ENCODE results near the gene C3orf49.
A peak's percentile ranks its signal among the peaks of the same experiment; 100 is the strongest.

The C3orf49 gene

DNA sequence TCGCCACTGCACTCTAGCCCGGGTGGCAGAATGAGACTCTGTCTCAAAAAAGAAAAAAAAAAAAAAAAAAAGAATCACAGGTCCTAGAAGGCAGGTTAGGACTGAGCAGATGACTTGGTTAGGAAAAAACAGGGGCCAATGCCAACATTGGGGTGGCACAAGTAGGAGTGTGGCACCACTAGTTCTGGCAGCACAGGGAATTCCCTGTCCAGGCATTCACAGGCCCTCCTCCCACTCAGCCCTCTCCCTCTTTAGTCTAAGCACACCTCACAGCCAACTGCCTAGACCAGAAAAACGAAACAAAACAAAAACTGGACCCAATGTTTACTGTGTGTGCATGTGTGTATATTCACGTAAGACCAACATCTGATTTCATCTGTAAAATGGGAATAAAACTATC, 34.0 kb downstream of the C3orf49 start:
- DNase-seq = no peak

DNA sequence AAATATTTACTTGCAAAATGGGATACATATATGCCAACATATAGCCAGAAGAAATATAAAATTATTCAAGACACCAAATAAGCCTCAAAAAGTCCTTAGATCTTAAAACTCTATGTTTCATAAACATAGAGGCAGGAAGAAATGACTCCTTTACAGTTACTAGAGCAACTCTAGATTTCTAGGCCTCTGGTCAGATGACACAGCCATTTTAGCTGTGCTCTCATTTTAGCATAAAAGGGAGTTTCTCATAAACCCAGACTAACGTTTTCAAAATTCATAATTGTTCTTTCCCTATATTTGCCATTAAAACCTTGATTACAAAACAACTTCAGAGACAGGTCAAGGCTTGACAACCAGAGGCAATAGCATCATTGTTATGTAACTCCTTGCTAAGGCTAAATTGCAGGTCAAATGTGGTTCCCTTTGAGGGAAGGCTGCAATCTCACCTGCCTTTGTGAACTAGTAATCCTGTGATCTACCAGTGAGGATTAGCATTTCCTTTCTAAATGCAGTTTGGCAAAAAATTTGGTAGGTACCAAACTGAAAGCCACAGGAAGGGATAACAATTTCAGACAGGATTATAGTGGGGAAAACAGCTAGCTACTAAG, 36.3 kb downstream of the C3orf49 start:
- DNase-seq = no peak

DNA sequence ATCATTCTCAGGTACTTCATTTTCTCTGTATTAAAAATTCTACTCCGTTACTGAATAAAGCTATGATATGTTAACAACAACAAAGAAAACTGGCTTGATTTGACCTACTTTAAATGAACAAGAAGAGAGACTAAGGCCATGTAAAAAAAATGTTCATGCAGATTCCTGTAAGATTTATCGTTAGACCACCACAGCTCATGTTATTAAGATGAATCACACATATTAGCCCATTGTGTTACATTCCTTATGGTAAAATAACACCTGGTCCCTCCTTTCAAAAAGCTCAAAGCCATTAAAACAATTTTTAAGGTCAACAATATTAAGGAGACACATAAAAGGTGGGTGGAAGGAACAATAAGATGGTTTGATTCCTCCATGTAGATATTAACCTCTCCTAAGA, 38.2 kb downstream of the C3orf49 start:
- DNase-seq = no peak

- DNase-seq = no peak
Measured at GRCh38 chr3:63860776-63861175, 41.7 kb downstream of the C3orf49 start.

DNA sequence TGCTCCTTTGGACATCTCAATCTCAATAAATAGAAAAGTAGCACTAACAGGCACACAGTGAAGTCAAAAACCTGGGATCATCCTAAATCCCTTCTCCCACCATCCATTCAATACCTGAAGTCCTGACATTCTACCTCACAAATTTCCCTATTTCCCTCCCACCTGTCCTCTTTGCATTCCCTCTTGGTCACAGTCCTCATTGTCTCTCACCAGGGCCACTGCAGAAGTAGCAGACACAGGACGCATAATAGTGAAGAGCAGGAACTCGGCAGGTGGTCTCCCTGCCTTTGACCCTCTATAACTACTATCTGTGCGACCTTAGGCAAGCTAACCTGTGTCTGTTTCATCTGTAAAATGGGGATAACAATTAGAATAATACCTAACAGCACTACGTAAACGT, 42.2 kb downstream of the C3orf49 start:
- DNase-seq = no peak

DNA sequence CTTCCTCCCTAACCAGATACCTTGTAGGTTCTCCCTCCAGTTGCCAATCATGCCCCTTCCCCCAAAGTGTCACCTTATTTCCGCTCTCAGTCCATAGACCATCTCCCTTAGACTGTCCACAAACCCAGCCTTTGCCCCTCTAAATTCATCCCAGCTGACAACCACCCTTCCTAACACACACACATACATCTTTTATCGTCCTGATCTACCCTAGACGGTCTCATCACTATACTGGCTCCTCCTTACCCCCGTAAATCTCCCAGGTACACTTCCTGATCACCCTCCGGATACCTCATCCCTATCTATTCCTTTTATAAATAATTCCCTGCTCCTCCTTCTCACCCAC, 43.7 kb downstream of the C3orf49 start:
- DNase-seq = no peak

DNA sequence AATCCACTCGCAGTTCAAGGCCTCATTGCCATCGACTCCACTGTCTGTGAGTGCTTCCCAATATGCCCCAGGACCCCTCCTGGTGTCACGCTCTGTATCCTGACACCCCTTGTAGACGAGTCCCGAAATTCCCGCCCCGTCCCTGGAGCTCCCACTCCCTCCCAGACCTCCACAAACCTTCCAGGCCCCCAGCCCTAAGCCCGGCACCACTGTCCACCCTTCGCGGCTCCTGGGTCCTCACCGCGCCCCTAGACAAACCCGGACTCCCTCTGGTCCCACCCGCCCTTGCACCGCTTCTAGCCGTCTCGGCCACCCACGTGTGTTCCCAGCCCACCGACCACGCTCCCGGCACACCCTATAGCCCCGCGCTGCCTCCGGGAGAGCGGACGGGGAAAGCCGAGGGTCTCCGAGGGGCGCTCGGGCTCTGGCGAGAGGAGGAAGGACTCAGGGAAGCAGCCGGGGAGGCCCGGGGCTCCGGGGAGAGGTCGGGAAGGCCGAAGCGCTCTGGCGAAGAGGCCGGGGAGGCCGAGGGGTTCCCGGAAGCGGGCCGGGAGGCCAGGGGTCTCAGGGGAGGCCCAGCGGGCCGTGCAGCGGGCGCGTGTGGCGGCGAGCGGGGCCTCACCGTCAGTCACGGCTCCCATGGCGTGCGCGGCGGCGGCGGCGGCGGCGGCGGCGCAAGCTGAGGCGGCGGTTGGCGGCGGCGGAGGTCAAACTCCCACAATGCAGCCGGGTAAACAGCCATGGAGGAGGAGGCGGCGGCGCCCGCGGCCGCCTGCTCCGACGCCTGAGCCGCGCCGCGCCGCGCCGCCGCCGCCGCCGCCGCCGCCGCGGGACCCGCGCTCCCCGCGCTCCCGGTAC, 44.3 kb downstream of the C3orf49 start, which contains the start of the genes ATXN7 and THOC7:
Gene ATXN7 (plus strand): TSS at position 718 of the 858 bp plus-strand sequence. CDS start 48,732 bp downstream, outside the sequence.
Gene THOC7 (minus strand): TSS at position 656 of the 858 bp plus-strand sequence. CDS start 15 bp downstream, at position 641.
- peak; percentile 81 for DNase-seq

DNA sequence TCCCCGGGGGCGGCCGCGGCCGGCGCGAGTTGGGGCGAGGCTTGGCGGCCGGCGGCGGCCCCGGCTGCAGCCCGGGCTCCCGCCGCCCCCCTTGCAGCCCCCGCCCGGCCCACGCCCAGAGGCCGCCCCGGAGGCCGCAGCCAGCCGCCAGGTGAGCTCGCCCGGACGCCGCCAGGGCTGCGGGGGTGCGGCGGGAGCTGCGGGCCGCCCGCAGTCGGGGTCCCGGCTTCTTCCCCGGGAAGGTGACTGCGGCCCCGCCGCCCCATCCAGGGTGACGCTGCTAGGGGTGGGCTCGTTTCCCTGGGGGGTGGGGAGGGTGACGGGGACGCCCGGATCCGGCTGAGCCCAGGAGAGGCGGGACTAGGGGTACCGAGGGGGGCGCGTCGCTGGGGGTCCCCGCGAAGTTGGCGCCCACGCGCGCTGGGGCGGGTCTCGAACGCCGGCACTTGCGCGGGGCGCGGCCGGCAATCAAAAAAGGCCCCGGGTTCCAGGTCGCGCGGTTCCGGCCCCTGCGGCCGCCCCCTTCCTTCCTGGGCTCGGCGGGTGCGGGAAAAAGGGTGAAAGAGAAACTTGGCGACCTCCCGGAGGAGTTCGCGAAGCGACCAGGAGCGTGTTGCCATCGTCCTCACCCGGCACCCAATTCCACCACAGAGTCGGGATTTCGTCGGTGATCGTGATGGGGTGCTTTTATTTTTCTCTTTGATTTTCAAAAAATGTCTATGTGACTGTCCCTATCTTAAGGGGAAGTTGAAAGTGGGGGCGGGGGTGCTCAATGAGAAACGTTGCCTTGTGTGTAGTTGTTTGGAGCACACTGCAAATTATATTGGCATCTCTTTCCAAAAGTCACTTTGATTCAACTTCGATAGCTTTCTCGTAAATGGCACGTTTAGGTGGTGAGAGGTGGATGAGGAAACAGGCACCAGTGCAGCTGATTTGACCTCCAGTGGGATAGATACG, 45.2 kb downstream of the C3orf49 start:
- DNase-seq = peak; percentile 59

GRCh38 chr3:63864965-63865327, 45.8 kb downstream of the C3orf49 start:
- no peak for DNase-seq

GRCh38 chr3:63867225-63867624, 48.1 kb downstream of the C3orf49 start:
- DNase-seq = no peak

DNA sequence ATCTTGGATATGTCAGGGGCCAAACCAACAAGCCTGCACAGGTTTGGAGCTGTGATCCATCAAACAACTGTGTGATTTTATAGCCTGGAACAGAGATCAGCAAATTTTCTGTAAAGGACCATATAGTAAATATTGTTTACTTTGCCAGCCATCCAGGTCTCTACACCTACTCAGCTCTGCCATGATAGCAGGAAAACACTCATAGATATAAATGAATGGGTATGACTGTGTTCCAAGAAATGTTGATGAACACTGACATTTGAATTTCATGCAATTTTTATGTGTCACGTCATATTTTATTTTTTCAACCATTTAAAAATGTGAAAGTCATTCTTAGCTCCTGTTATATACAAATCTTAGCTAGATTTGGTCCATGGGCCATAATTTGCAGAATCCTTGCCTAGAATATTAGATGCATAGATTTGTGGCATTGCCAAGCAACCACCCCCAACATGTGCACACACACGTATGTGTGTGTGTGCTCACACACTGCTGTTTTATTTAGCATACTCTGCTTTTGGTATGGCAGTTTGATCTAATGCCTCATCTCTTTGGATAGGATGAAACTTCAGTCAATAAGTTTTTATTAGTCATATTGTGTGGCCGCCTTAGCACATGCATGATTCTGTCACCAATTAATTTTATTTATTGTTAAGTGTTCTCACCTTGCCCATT, 51.0 kb downstream of the C3orf49 start:
- DNase-seq = no peak

DNA sequence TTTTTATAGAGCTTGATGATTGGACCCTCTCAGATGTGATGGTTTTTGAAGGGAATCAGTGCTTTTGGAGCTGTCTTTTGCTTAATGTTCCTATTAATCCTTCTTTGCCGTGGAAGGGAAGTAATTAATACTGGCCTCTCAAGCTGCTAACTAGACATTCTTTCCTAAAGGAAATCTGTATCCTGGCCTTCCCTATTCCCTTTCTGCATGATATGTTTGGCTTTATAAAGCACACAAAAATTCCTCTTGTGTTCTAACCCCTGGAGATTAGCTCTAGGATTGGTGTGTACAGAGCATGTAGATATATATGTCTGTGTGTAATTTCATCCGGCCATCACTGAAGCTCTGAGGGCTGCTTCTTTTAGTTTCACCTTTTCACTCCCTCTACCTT, 51.5 kb downstream of the C3orf49 start:
- no peak for DNase-seq

- no peak for DNase-seq
Measured at GRCh38 chr3:63872135-63872924, 53.2 kb downstream of the C3orf49 start.

DNA sequence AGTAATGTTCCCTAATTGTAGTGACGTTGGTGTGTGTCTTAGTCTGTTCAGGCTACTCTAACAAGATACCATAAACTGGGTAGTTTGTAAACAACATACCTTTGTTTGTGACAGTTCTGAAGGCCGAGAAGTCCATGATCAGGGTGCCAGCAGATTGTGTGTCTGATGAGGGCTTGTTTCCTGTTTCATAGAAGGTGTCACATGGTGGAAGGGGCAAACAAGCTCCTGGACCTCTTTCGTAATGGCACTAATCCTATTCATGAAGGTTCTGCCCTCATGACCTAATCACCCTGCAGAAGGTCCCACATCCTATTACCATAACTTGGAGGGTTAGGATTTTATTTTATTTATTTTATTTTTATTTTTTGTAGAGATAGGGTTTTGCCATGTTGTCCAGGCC, 55.7 kb downstream of the C3orf49 start:
- DNase-seq = no peak

DNA sequence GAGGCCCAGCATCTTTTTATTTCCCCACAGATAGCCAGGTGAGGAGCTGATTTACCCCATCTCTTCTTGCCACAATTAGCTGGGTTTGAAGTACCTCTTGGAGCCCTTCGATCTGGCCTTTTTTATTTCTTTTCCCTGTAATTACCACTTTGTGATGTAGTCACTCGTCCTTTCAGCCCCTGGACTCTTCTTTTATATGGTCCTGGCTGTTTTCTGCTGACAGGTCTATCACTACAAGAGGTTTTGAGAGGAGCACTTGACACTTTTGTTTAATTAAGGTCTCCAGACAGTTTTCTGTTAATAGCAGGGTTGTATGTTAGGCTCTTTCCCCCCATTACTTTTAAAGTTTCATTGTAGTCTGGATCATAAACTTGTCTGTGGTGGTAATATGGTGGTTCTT, 56.4 kb downstream of the C3orf49 start:
- no peak for DNase-seq

DNA sequence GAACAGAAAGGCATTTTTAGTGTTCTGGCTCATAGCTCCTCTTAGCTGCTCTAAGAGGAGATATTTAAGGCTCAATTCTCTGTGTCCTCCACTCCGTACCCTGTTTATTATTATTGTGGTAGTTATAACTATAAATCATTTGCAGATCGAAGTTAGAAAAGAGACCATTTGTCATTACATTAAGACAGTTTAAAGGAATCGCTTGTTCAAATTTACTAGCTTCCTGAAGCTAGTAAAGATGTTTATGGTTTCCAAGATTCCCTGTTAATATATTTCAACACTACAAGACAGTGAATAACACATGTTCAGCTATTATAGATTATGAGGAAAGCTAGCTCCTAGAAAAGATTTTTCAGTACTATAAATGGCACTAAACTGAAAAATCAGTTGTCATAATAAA, 57.2 kb downstream of the C3orf49 start:
- DNase-seq = no peak

DNA sequence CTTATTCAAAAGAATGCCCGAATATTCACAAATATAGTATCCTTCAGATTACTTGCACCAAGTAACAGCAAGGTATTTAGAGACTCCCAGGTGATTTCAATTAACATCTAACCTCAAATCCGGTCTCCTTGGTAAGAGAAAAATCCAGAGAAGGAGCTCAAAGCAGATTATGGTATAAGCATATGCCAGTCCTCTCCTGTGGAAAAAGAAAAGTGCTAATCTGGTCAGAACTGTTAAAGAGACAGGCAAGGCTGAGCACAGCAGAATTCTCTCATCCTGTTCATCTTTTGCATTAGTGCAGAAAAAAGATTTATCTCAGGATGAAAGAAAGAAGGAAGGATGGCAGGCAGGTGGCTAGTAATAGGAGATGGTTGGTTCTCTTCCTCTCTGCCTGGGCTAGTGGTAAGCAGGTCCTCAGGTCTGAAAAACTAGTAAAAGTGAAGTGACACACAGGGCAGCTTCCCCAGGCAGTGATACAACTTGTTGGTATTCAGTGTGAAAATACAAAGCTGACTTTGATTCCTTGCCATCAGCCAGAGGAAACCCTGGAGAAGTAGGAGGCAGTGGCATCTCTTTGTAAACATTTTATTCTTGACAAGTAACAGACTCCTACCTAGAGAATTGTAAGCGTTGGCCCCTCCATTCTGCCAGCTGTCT, 58.8 kb downstream of the C3orf49 start:
- no peak for DNase-seq

GRCh38 chr3:63878394-63879060, 59.4 kb downstream of the C3orf49 start:
- DNase-seq = no peak

- no peak for DNase-seq
Measured at GRCh38 chr3:63880653-63881052, 61.6 kb downstream of the C3orf49 start.

DNA sequence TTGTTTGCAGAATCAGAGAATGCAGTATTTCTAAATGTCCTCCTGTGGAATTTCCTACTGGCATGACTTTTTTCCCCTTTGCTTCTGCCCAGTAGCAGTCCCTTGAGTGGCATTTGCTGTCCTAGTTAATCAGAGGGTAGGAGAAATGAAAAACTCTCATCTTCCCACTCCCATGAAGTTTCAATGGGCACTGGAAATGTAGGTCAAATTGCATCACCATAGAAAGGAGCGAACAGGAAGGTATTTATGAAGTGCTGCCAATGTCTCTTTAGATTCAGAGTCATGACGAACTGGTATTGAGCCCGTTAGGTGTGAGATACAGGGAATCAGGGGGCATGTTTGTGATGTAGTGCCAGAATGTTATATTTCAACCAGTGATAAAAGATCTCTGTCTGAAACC, 67.8 kb downstream of the C3orf49 start:
- DNase-seq = no peak

DNA sequence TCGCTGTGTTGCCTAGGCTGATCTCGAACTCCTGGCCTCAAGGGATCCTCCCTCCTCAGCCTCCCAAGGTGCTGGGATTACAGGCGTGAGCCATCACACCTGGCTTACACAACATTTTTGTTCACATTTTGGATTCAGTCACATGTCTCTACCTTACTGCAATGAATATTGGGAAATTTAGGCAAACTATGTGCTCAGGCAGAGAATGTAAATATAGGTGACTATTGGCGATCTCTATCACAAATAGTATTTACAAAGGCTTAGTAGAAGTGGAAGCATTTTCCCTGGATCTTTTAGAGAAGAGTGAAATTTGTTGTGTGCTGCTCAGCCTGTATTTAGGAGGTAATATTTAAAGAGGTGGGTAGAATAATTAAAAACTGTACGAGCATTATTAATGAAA, 72.4 kb downstream of the C3orf49 start:
- DNase-seq = no peak
